Activated CD4-positive, CD25-positive, alpha-beta regulatory T cell treated with anti-CD3 and anti-CD28 coated beads, Interleukin-2, amount 50 U/mL, for 72 hours (primary cell): ENCODE measurements around the gene TMEM129.

ENCODE experiments used
- DNase-seq: peaks from one replicate; pipeline ENCODE4 v3.0.0; 2021

The TMEM129 gene

GRCh38 chr4:1721003-1721665 lies at the start of gene TMEM129, which contains the start of gene TACC3:
Gene TMEM129 (minus strand): TSS chr4:1721323. CDS start chr4:1720837, 486 bp downstream.
Gene TACC3 (plus strand): TSS chr4:1721521. CDS start chr4:1723422, 1,901 bp downstream.
- peak; percentile 88 for DNase-seq

- DNase-seq, result no peak
These were observed 49.7 kb upstream of the TMEM129 start for GRCh38 chr4:1770791-1771231.

- no peak for DNase-seq
These were observed 49.1 kb upstream of the TMEM129 start for GRCh38 chr4:1770245-1770644.

GRCh38 chr4:1769692-1770091 lies 48.6 kb upstream of the TMEM129 start:
- DNase-seq, result no peak

GRCh38 chr4:1768367-1769034 lies 47.4 kb upstream of the TMEM129 start:
- no peak for DNase-seq

- no peak for DNase-seq
These were observed 46.7 kb upstream of the TMEM129 start for GRCh38 chr4:1767770-1768366.

GRCh38 chr4:1767061-1767769 lies 46.1 kb upstream of the TMEM129 start:
- DNase-seq, result no peak

GRCh38 chr4:1766106-1767060 lies 45.3 kb upstream of the TMEM129 start:
- no peak for DNase-seq

GRCh38 chr4:1765409-1766072 lies 44.4 kb upstream of the TMEM129 start:
- DNase-seq, result no peak

GRCh38 chr4:1764670-1765069 lies 43.5 kb upstream of the TMEM129 start:
- DNase-seq, result no peak

GRCh38 chr4:1763550-1764080 lies 42.5 kb upstream of the TMEM129 start:
- no peak for DNase-seq

- no peak for DNase-seq
These were observed 42.0 kb upstream of the TMEM129 start for GRCh38 chr4:1763070-1763549.

- DNase-seq, result no peak
These were observed 41.3 kb upstream of the TMEM129 start for GRCh38 chr4:1762264-1763010.

- DNase-seq, result no peak
These were observed 40.1 kb upstream of the TMEM129 start for GRCh38 chr4:1761130-1761689.

GRCh38 chr4:1760521-1761071 lies 39.5 kb upstream of the TMEM129 start:
- no peak for DNase-seq

GRCh38 chr4:1759818-1760223 lies 38.7 kb upstream of the TMEM129 start:
- DNase-seq, result no peak

GRCh38 chr4:1759170-1759817 lies 38.2 kb upstream of the TMEM129 start:
- DNase-seq, result no peak

- no peak for DNase-seq
These were observed 37.4 kb upstream of the TMEM129 start for GRCh38 chr4:1758306-1759121.
